HCT116 (cell line): ENCODE data around the gene ZSWIM3. TPM values are rescaled to one million over a fixed set of nuclear protein-coding genes. Genes with fewer than 3 reads are reported as not detected.

Experiments used
- ATAC-seq: fragments of 200-7000 bp; cut with Tn5 transposase; 2 replicates; pipeline ENCODE4 v1.9.1; 2020; ENCODE audit warnings: mild to moderate bottlenecking, moderate library complexity
- BruUV-seq: library from RNA; stranded (reverse); fragments of 400-500 nt; replicated peaks from 2 replicates; lab custom pipeline; 2021; lab: Mats Ljungman, UMichigan
- CTCF ChIA-PET: fragments of 300-600 bp; sonication (Branson Sonifier 250); formaldehyde crosslinking; loops from one replicate; lab custom pipeline; 2021; ENCODE audit warnings: antibody characterized with exemption; lab: Charles Lee
- POLR2A ChIA-PET: fragments of 300-600, 350-600 bp; sonication (Branson Sonifier 250); formaldehyde crosslinking; loops from one replicate; lab custom pipeline; 2021; ENCODE audit warnings: antibody characterized with exemption; lab: Charles Lee
- RAD21 ChIA-PET, 2 experiments: fragments of 300-600 bp; sonication (Branson Sonifier 250); formaldehyde crosslinking; loops; one replicate each; lab custom pipeline; 2023; ENCODE audit warnings: low total read pairs in 2 of 2; ENCODE audit not compliant: uncharacterized antibody in 2 of 2, unreplicated experiment in 2 of 2, low non-redundant PET in 1 of 2; lab: Charles Lee
- DNase-seq: peaks from one replicate; pipeline ENCODE4 v3.0.0-alpha.2; 2010; ENCODE audit warnings: low read depth, low spot score
- H2AFZ ChIP-seq: fragments of 200-600 bp; shearing (Covaris generic), sonication (generic); 2 replicates; pipeline ENCODE4 v1.6.1; 2017; ENCODE audit warnings: low read depth, mixed run types, mixed read lengths, antibody characterized with exemption, low read length; ENCODE audit not compliant: poor library complexity, severe bottlenecking
- H3K27ac ChIP-seq: 2 replicates; pipeline ENCODE4 v1.5.1; 2012; ENCODE audit warnings: low read depth, low read length
- H3K27me3 ChIP-seq: fragments of 200-600 bp; sonication (generic); 2 replicates; pipeline ENCODE4 v1.6.1; 2016; ENCODE audit warnings: mixed run types, low read length, mixed read lengths; ENCODE audit not compliant: insufficient read depth
- H3K36me3 ChIP-seq, 2 experiments: fragments of 200-500 bp in 1 of 2; fragments of 200-600 bp in 1 of 2; sonication (Bioruptor generic) in 1 of 2; sonication (generic) in 1 of 2; 2 replicates each; pipeline versions ENCODE4 v1.5.1 to v1.6.1; 2014 to 2016; ENCODE audit warnings: low read length in 2 of 2, inconsistent platforms in 1 of 2, mixed read lengths in 1 of 2, mixed run types in 1 of 2; ENCODE audit not compliant: insufficient read depth in 2 of 2, control insufficient read depth in 1 of 2
- H3K4me1 ChIP-seq, 2 experiments: fragments of 200-600 bp in 1 of 2; sonication (generic) in 1 of 2; 2 replicates each; pipeline versions ENCODE4 v1.5.1 to v1.6.1; 2012 to 2017; ENCODE audit warnings: low read length in 2 of 2, inconsistent platforms in 1 of 2, mild to moderate bottlenecking in 1 of 2, mixed read lengths in 1 of 2, mixed run types in 1 of 2, moderate library complexity in 1 of 2; ENCODE audit not compliant: insufficient read depth in 2 of 2, control insufficient read depth in 1 of 2
- H3K4me2 ChIP-seq: fragments of 200-600 bp; sonication (generic); 2 replicates; pipeline ENCODE4 v1.6.1; 2017; ENCODE audit warnings: mixed run types, low read length, mixed read lengths
- H3K4me3 ChIP-seq, 2 experiments: fragments of 200-600 bp in 1 of 2; sonication (generic) in 1 of 2; replicated peaks in 1 of 2; 2 replicates each; pipeline ENCODE4 v1.5.1; 2011 to 2016; ENCODE audit warnings: low read length in 2 of 2, control low read depth in 1 of 2, low read depth in 1 of 2, mild to moderate bottlenecking in 1 of 2, mixed read lengths in 1 of 2, mixed run types in 1 of 2
- H3K79me2 ChIP-seq: fragments of 200-600 bp; sonication (generic); 2 replicates; pipeline ENCODE4 v1.6.1; 2017; ENCODE audit warnings: mild to moderate bottlenecking, mixed run types, low read length, moderate library complexity, mixed read lengths; ENCODE audit not compliant: insufficient read depth
- H3K9ac ChIP-seq: fragments of 200-600 bp; sonication (generic); 2 replicates; pipeline ENCODE4 v1.6.1; 2016; ENCODE audit warnings: low read length, mixed read lengths
- H3K9me2 ChIP-seq: fragments of 200-600 bp; sonication (generic), shearing (Covaris generic); 2 replicates; pipeline ENCODE4 v1.6.1; 2017; ENCODE audit warnings: mixed run types, mild to moderate bottlenecking, moderate library complexity; ENCODE audit not compliant: insufficient read depth
- H3K9me3 ChIP-seq, 2 experiments: fragments of 200-500 bp in 1 of 2; fragments of 200-600 bp in 1 of 2; sonication (Bioruptor generic) in 1 of 2; sonication (generic) in 1 of 2; 2 replicates each; pipeline ENCODE4 v1.6.1; 2014 to 2017; ENCODE audit warnings: low read length in 2 of 2, mixed read lengths in 2 of 2, inconsistent platforms in 1 of 2, low read depth in 1 of 2, mild to moderate bottlenecking in 1 of 2, mixed run types in 1 of 2, moderate library complexity in 1 of 2; ENCODE audit not compliant: control insufficient read depth in 1 of 2, insufficient read depth in 1 of 2
- H4K20me1 ChIP-seq: fragments of 200-600 bp; sonication (generic), shearing (Covaris generic); 2 replicates; pipeline ENCODE4 v1.6.1; 2017; ENCODE audit warnings: mixed run types, mild to moderate bottlenecking, moderate library complexity; ENCODE audit not compliant: insufficient read depth
- CTCF ChIP-seq, 3 experiments: fragments of 200-600 bp in 1 of 3; sonication (generic) in 1 of 3; IDR thresholded peaks in 2 of 3; conservative IDR thresholded peaks in 1 of 3; 2 replicates each; pipeline ENCODE4 v1.5.1; 2012 to 2017; ENCODE audit warnings: low read depth in 2 of 3, low read length in 2 of 3, antibody characterized with exemption in 1 of 3, borderline replicate concordance in 1 of 3, control low read depth in 1 of 3, mild to moderate bottlenecking in 1 of 3, mixed read lengths in 1 of 3, mixed run types in 1 of 3, moderate library complexity in 1 of 3; ENCODE audit not compliant: insufficient read depth in 1 of 3
- ELF1 ChIP-seq: IDR thresholded peaks from 2 replicates; pipeline ENCODE4 v1.6.1; 2012; ENCODE audit warnings: low read depth, borderline replicate concordance
- RAD21 ChIP-seq: IDR thresholded peaks from 2 replicates; pipeline ENCODE4 v1.6.1; 2012; ENCODE audit warnings: low read depth, mild to moderate bottlenecking
- ZNF274 ChIP-seq: fragments of 200-500 bp; sonication (Bioruptor generic); IDR thresholded peaks from 2 replicates; pipeline ENCODE4 v1.6.1; 2014; ENCODE audit warnings: mild to moderate bottlenecking, low read depth, low read length, inconsistent platforms
- intact Hi-C: fragments of 100-400 bp; cut with micrococcal nuclease; formaldehyde crosslinking; loops from 2 replicates; pipeline ENCODE4 v1.10.0; 2022
- total RNA-seq: library from RNA; stranded (reverse); gene quantifications from one replicate; pipeline ENCODE4 v1.2.1, GENCODE V29; 2021; ENCODE audit not compliant: unreplicated experiment

Gene ZSWIM3
- total RNA-seq, 1 experiment from 2014 or later: 1.8 TPM

- ChIA-PET POLR2A (no interaction called here), CTCF (interaction anchor here (1.1 to 1.2 kb wide), 2 partner anchors 12 to 160 kb away, joined by 3 read pairs; no protein-coding TSS in a partner anchor), RAD21 (no interaction called here)
- Histone ChIP-seq H3K27ac (no peak overlapping the region), H2AFZ (no peak overlapping the region), H3K9ac (no peak overlapping the region), H3K36me3 (peaks cover 41 to 51% of the 10 kb centered on the region in 2 experiments), H4K20me1 (no peaks in the 10 kb centered on the region), H3K4me1 (peaks cover 17 to 18% of the 10 kb centered on the region in 2 experiments; a peak in 3 of 4 replicates), H3K9me2 (no peaks in the 10 kb centered on the region), H3K79me2 (peaks cover 27% of the 10 kb centered on the region), H3K27me3 (no peaks in the 10 kb centered on the region), H3K4me3 (no peak overlapping the region), H3K9me3 (no peaks in the 10 kb centered on the region), H3K4me2 (no peak overlapping the region)
- ATAC-seq (no peak), DNase-seq (no peak)
- intact Hi-C loops: loop anchor here (5.0 kb wide), 1 partner anchor 162 kb away; the partner anchor contains the start of gene ZNF335
- BruUV-seq: no TSS peak
- TF ChIP-seq RAD21 (no peak), ELF1 (no peak), CTCF (IDR thresholded peaks at IDR 0.05 in 2 of 3, conservative IDR thresholded peaks at IDR 0.05 in 1 of 3; ENCODE audit: borderline replicate concordance in 1 of 3, insufficient read depth in 1 of 3, low read depth in 2 of 3, low read length in 2 of 3) (no peak), ZNF274 (no peak)
Observed at GRCh38 chr20:45810191-45810970, 47.0 kb upstream of the ZSWIM3 start.
